GM12874 (cell line): ENCODE data around the gene C1orf115.

Source experiments
- CTCF ChIP-seq: IDR thresholded peaks from 2 replicates; pipeline ENCODE4 v1.5.1; 2011; ENCODE audit warnings: low read depth, mild to moderate bottlenecking, control low read depth, low read length, moderate library complexity; ENCODE audit not compliant: insufficient read depth

C1orf115 gene

GRCh38 chr1:220702733-220703270, 12.6 kb downstream of the C1orf115 start:
- no peak for TF ChIP-seq CTCF

- no peak for TF ChIP-seq CTCF
Measured at GRCh38 chr1:220703305-220703704, 13.1 kb downstream of the C1orf115 start.

- TF ChIP-seq CTCF, result no peak
Measured at GRCh38 chr1:220705782-220706181, 15.6 kb downstream of the C1orf115 start.

GRCh38 chr1:220706480-220706879, 16.3 kb downstream of the C1orf115 start:
- no peak for TF ChIP-seq CTCF

- no peak for TF ChIP-seq CTCF
Measured at GRCh38 chr1:220707160-220707559, 17.0 kb downstream of the C1orf115 start.

- TF ChIP-seq CTCF, result no peak
Measured at GRCh38 chr1:220708244-220708643, 18.1 kb downstream of the C1orf115 start.

GRCh38 chr1:220708936-220709801, 19.0 kb downstream of the C1orf115 start:
- TF ChIP-seq CTCF, result no peak
